Endothelial cell of umbilical vein (primary cell): Measurements from ENCODE around the gene NR5A1. TPM values are rescaled to one million over a fixed set of nuclear protein-coding genes. Genes with fewer than 3 reads are reported as not detected.

ENCODE experiments used
- BruUV-seq: library from RNA; stranded (reverse); fragments of 400-500 nt; replicated peaks from 2 replicates; lab custom pipeline; 2021; lab: Mats Ljungman, UMichigan
- CTCF ChIA-PET: fragments of 300-600, 350-600 bp; sonication (Branson Sonifier 250); formaldehyde crosslinking; loops from one replicate; lab custom pipeline; 2021; ENCODE audit warnings: antibody characterized with exemption, inconsistent platforms; lab: Charles Lee
- POLR2A ChIA-PET: fragments of 300-600, 350-600 bp; sonication (Branson Sonifier 250); formaldehyde crosslinking; loops from one replicate; lab custom pipeline; 2021; ENCODE audit warnings: antibody characterized with exemption, inconsistent platforms; lab: Charles Lee
- DNase-seq: peaks from one replicate; pipeline ENCODE4 v3.0.0-alpha.2; 2011; ENCODE audit warnings: low read depth, low spot score
- FAIRE-seq: peaks from 2 replicates; lab custom pipeline; 2011; peaks lifted over from hg19 to GRCh38; lab: Jason Lieb, UNC
- H2AFZ ChIP-seq: 2 replicates; pipeline ENCODE4 v1.6.0; 2012; ENCODE audit warnings: low read depth, low read length, control low read depth, inconsistent platforms
- H3K27ac ChIP-seq: 2 replicates; pipeline ENCODE4 v1.5.1; 2011; ENCODE audit warnings: low read depth, mild to moderate bottlenecking, control low read depth, low read length, moderate library complexity; ENCODE audit not compliant: insufficient read depth
- H3K27me3 ChIP-seq, 2 experiments: 2 replicates each; pipeline versions ENCODE4 v1.6.0 to v1.6.1; 2011; ENCODE audit warnings: low read length in 2 of 2, mixed read lengths in 1 of 2; ENCODE audit not compliant: control insufficient read depth in 2 of 2, insufficient read depth in 2 of 2
- H3K36me3 ChIP-seq, 2 experiments: 2 replicates in 1 of 2; 3 replicates in 1 of 2; pipeline ENCODE4 v1.5.1; 2011; ENCODE audit warnings: low read length in 2 of 2, mild to moderate bottlenecking in 1 of 2, moderate library complexity in 1 of 2; ENCODE audit not compliant: control insufficient read depth in 2 of 2, insufficient read depth in 2 of 2; ENCODE audit errors: extremely low read depth in 1 of 2
- H3K4me1 ChIP-seq: 3 replicates; pipeline ENCODE4 v1.5.1; 2011; ENCODE audit warnings: mild to moderate bottlenecking, low read length; ENCODE audit not compliant: control insufficient read depth, insufficient read depth; ENCODE audit errors: extremely low read depth
- H3K4me2 ChIP-seq: 2 replicates; pipeline ENCODE4 v1.6.1; 2011; ENCODE audit warnings: low read length, control low read depth, mixed read lengths; ENCODE audit not compliant: insufficient read depth
- H3K4me3 ChIP-seq, 3 experiments: fragments of 200-600 bp in 1 of 3; sonication (generic), shearing (Covaris generic) in 1 of 3; replicated peaks in 1 of 3; 2 replicates each; pipeline ENCODE4 v1.5.1; 2011 to 2016; ENCODE audit warnings: control low read depth in 3 of 3, low read length in 3 of 3, mild to moderate bottlenecking in 2 of 3, inconsistent platforms in 1 of 3, low read depth in 1 of 3, moderate library complexity in 1 of 3; ENCODE audit not compliant: insufficient read depth in 1 of 3
- H3K79me2 ChIP-seq: 2 replicates; pipeline ENCODE4 v1.6.0; 2012; ENCODE audit warnings: low read length, inconsistent platforms; ENCODE audit not compliant: control insufficient read depth, insufficient read depth
- H3K9ac ChIP-seq: replicated peaks from 2 replicates; pipeline ENCODE3; 2011; ENCODE audit warnings: low read length, control low read depth; ENCODE audit not compliant: insufficient read depth; ENCODE audit errors: extremely low read depth
- H3K9me1 ChIP-seq: replicated peaks from 3 replicates; pipeline ENCODE4 v1.6.0; 2011; ENCODE audit warnings: mild to moderate bottlenecking, low read length; ENCODE audit not compliant: control insufficient read depth, insufficient read depth; ENCODE audit errors: extremely low read depth
- H3K9me3 ChIP-seq: replicated peaks from 2 replicates; pipeline ENCODE4 v1.5.1; 2012; ENCODE audit warnings: low read length, inconsistent platforms; ENCODE audit not compliant: control insufficient read depth, insufficient read depth
- H4K20me1 ChIP-seq: replicated peaks from 2 replicates; pipeline ENCODE3; 2011; ENCODE audit warnings: mild to moderate bottlenecking, low read length; ENCODE audit not compliant: control insufficient read depth, insufficient read depth; ENCODE audit errors: extremely low read depth
- EZH2 ChIP-seq: IDR thresholded peaks from 2 replicates; pipeline ENCODE4 v1.6.1; 2012; ENCODE audit warnings: borderline replicate concordance, low read depth, mild to moderate bottlenecking, moderate library complexity, low read length, inconsistent platforms; ENCODE audit not compliant: severe bottlenecking
- MYC ChIP-seq: IDR thresholded peaks from one replicate; pipeline ENCODE4 v1.6.1; 2011; ENCODE audit warnings: mild to moderate bottlenecking, low read depth, low read length
- POLR2AphosphoS5 ChIP-seq: IDR thresholded peaks from 2 replicates; pipeline ENCODE4 v1.6.1; 2012; ENCODE audit warnings: low read depth, mild to moderate bottlenecking, control low read depth, low read length, moderate library complexity; ENCODE audit not compliant: insufficient read depth
- dilution Hi-C: fragments of 300-500 bp; cut with MboI; formaldehyde crosslinking; loops from one replicate; pipeline ENCODE4 v1.15.0; 2019; ENCODE audit warnings: low sequenced_read_pairs; ENCODE audit not compliant: extremely low pct_ligation_motif_present
- intact Hi-C: fragments of 100-400 bp; cut with micrococcal nuclease; formaldehyde crosslinking; loops from one replicate; pipeline ENCODE4 v1.10.0; 2022
- polyA plus RNA-seq, 4 experiments: library from polyadenylated mRNA; depleted of rRNA in 3 of 4; stranded (reverse) in 3 of 4; unstranded in 1 of 4; fragments of >200 nt; gene quantifications; 2 replicates each; pipeline versions ENCODE4 v1.2.1 to v1.2.3, GENCODE V29; 2011 to 2012; ENCODE audit warnings: missing spikeins in 1 of 4
- total RNA-seq: library from RNA; stranded (reverse); gene quantifications from 2 replicates; pipeline ENCODE4 v1.2.3, GENCODE V29; 2021

NR5A1 gene
- total and polyA plus RNA-seq, 2 donors (not counting 3 experiments of a cell fraction or from before 2014, with no cell fraction given) = not detected

DNA sequence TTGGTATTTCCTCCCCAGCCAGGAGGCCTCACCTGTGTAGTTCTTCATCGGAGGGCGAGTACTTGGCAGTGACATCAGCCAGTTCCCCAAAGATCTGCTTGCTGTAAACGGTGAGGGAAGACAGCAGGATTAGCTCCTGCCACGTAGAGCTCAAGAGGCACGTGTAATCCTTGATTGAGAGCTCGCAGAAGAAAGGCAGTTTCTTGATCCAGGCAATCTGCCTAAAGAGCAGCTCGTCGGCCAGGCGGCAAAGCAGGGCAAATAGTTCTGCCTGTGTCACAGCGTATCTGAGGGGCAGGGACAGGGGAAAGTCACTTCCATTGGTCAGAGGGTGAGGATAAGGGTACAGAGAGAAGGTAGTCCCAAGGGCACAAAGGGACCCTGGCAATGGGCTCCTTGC is 28.6 kb upstream of the NR5A1 start:
- Histone ChIP-seq H3K9me3 (no peaks in the 10 kb centered on the region), H3K4me3 (no peak overlapping the region), H3K27me3 (peaks cover 0 to 10% of the 10 kb centered on the region in 2 experiments), H4K20me1 (no peaks in the 10 kb centered on the region), H3K4me2 (no peak overlapping the region), H3K36me3 (no peaks in the 10 kb centered on the region), H3K27ac (no peak overlapping the region), H3K9ac (no peak overlapping the region), H3K4me1 (no peaks in the 10 kb centered on the region), H3K79me2 (no peaks in the 10 kb centered on the region), H3K9me1 (no peaks in the 10 kb centered on the region), H2AFZ (no peak overlapping the region)
- intact Hi-C loops (loop anchor here (1.0 kb wide), 1 partner anchor 117 kb away; no protein-coding TSS in a partner anchor), dilution Hi-C loops (no loop called here)
- TF ChIP-seq POLR2AphosphoS5 = no peak
- DNase-seq (no peak), FAIRE-seq (no peak)
- CTCF ChIA-PET = interaction anchor here (0.7 to 3.0 kb wide), 15 partner anchors 9 to 550 kb away, joined by 3 to 146 read pairs (median 16); no protein-coding TSS in a partner anchor
- no TSS peak for BruUV-seq
- POLR2A ChIA-PET = no interaction called here

DNA sequence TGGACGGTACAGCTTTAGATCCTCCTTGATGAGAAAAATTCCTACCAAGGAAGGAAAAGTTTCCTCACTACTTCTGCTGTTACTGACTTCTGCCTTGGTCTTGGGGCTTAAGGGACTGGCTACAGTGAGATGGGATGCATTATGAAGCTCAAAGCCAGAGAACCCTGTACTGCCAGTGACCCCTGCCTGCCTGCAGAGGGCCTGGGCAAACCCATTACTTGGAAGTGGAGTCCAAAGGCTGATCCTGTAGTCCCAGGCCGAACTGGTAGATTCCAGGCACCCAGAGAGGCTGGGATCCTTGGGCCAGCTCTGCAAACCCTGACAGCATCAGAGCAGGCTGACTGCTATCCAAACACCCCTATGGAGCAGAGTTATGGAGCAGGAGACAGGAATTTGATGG is 25.7 kb upstream of the NR5A1 start:
- H3K27ac ChIP-seq = no peak overlapping the region
- H3K4me3 ChIP-seq = no peak overlapping the region
- DNase-seq = no peak
- no peak overlapping the region for H2AFZ ChIP-seq
- H3K27me3 ChIP-seq = peaks cover 0 to 5% of the 10 kb centered on the region in 2 experiments
- intact Hi-C loops (no loop called here), dilution Hi-C loops (no loop called here)
- no peaks in the 10 kb centered on the region for H3K9me3 ChIP-seq
- H4K20me1 ChIP-seq = no peaks in the 10 kb centered on the region
- H3K9me1 ChIP-seq = no peaks in the 10 kb centered on the region
- TF ChIP-seq EZH2 = no peak
- no peak for TF ChIP-seq MYC
- no peaks in the 10 kb centered on the region for H3K79me2 ChIP-seq
- no peak overlapping the region for H3K9ac ChIP-seq
- H3K4me1 ChIP-seq = no peaks in the 10 kb centered on the region
- ChIA-PET CTCF (interaction anchor here (0.8 to 1.1 kb wide), 2 partner anchors 35 to 111 kb away, joined by 3 read pairs; no protein-coding TSS in a partner anchor), POLR2A (no interaction called here)
- no peak overlapping the region for H3K4me2 ChIP-seq
- no peaks in the 10 kb centered on the region for H3K36me3 ChIP-seq
- no peak for FAIRE-seq
- BruUV-seq = no TSS peak
